NCI-H1436 treated with DMSO at 0.1 percent for 48 hours (cell line): ENCODE data around the gene COMMD1.
"Not testable (repeated sequence)": the region's sequence is repeated elsewhere in the genome, so short reads cannot be mapped to it uniquely, and the experiment has no call there.

ENCODE experiments used
- DNase-seq: peaks from one replicate; lab custom pipeline; 2025; lab: John Stamatoyannopoulos, UW

COMMD1 gene

DNA sequence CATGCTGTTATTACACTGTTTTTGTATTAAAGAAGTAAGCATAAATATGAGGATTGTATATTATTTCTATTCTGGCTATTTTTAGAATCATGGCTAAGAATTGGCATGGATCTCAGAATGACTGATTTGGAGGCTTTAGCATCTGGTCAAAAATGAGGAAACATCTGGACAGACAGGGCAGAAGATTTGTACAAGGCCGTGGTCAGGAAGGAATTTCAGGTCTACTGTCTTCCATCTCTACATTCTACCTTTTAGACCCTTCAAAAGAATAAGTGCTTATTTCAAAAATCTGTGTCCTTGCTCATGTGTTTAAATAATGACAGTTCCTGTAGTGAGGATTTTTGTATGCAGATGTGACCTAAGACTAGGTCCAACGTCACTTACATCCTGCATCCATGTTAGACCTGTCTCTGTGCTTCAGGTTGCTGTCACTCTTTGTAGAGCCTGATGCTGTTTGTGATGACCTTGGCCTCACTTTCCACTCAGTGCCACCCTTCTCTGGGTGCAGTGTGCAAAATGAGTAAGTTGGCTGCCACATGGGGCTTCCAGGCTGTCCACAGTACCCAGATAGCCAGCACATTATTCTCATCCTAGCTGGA lies 235.8 kb downstream of the COMMD1 start:
- no peak for DNase-seq

DNA sequence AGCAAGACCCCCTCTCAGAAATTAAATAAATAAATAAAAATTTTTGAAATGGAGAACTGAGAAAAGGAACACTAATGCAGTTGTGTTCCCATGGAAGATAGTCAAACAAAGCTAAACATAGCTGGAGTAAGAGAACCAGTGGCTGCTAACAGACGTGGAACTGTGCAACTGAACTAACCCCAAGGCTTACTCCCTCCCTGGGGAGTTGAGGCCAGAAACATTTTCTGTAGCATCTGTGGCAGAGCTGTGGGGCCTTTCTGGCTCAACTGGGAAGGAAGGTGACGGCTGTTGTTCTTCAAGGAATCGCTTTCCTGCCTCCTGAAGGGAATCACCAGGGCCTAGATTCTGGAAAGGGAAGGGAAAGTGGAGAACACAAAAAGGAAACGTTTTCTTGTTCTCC lies 236.6 kb downstream of the COMMD1 start:
- DNase-seq = no peak

DNA sequence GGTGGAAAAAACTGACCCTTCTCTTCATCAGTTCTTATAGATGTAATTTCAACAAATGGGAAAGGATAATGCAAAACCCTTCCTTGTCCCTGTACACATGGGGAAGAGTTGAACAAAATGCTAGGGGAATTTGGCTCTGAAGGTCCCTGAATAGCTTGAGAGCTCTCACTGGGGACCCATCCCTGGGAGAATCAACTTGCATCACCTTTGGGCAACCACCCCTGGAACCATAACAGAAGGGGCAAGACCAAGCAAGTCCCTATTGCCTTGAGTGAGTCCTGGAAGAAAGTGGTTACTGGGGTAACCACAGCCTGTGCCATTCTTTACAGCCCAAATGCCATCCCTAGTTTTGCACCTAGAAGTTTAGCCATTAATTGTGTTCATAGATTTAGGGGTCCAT lies 238.2 kb downstream of the COMMD1 start:
- no peak for DNase-seq

DNA sequence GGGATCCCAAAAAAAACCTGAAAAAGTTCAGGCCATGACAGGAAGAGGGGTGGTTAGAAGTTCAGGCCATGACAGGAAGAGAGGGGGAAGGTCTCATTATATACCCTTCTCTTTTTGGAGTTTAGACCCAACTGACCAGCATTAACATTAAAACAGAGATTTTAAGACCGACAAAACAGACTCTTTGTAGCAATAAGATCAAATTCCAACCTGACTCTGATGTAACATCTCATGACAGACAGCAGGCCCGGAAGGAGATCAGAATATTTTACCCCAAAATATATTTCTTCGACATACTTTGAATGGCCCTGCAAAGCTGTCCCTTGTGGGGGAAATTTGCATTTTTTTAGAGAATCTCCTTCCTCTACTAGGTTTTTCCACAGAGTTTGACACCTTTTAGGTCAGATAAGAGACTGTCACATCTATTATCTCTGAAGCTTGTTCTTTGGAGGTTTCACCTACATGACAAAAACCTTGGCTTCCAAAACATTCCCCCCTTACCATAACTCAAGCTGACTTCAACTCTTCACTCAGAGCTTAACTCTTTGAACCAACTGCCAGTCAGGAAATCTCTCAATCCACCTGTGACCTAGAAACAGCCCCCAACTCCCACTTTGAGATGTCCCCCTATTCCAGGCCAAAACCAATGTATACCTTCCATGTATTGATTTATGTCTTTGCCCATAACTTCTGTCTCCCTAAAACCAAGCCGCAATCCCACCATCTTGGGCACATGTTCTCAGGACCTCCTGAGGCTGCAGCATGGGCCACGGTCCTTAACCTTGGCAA lies 239.4 kb downstream of the COMMD1 start:
- no peak for DNase-seq

DNA sequence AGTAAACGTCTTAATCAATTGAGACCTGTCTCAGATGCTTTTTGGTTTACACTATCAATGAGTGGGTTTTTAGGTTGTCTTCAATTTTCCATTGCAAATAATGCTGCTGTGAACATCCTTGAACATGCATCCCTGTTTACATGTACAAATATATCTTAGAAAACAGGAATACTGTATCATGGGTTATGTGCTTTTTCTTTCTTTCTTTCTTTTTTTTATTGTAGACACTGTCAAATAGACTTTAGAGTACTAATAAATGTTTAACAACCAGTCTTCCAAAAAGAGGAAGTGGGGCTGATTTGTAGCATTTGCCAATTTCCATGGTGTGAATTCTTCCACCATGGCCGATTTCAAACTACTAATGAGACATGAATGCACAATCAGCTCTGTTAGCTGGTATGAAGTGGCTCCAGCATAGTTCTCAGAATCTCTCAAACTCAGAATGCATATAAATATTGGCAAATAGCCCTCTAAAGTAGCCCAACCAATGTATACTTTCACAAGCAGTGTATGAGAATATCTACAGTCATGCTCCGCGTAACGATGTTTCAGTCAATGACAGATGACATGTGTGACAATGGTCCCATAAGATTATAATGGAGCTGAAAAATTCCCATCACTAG lies 240.1 kb downstream of the COMMD1 start:
- DNase-seq = no peak

DNA sequence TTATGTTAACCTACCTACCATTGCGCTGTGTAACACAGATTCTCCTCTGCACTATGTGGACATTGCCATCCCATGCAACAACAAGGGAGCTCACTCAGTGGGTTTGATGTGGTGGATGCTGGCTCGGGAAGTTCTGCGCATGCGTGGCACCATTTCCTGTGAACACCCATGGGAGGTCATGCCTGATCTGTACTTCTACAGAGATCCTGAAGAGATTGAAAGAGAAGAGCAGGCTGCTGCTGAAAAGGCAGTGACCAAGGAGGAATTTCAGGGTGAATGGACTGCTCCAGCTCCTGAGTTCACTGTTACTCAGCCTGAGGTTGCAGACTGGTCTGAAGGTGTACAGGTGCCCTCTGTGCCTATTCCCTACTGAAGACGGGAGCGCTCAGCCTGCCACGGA lies 241.3 kb downstream of the COMMD1 start:
- not testable (repeated sequence) for DNase-seq

DNA sequence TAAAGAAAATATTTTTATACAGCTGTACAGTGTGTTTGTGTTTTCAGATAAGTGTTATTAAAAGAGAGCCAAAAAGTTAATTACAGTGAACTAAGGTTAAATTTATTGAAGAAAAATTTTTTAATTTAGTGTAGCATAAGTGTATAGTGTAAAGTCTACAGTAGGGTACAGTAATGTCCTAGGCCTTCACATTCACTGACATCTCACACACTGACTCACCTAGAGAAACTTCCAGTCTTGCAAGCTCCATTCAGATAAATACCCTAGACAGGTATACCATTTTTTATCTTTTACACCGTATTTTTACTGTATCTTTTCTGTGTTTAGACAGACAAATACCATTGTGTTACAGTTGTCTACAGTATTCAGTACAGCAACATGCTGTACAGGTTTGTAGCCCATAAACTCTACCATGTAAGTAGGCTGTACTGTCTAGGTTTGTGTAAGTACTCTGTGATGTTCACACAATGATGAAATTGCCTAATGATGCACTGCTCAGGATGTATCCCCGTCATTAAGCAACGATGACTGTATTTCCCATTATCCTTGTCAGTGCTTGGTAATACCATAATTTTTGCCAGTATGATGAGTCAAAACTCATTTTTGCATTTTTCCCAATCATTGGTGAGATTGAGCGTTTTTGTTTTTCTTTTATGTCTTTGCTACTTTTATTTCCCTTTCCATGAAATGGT lies 242.3 kb downstream of the COMMD1 start:
- DNase-seq = no peak

DNA sequence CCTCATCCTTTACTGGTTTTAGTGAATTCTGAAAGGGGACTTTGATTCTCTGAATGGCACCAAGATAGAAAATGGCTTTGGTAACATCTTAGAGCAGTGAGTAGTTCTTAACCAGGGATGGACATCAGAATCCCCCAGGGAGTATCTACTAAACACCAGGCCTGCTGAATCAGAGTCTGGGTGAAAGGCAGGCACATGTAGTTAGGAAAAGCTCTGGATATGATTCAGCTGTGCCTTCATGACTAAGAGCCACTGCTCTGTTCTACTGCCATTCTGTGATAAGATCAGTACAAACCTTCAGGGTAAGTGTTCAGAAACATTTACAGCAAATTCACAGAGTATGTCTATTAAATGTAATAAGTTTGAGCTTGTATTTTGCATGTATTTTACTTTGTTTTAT lies 244.2 kb downstream of the COMMD1 start:
- no peak for DNase-seq

DNA sequence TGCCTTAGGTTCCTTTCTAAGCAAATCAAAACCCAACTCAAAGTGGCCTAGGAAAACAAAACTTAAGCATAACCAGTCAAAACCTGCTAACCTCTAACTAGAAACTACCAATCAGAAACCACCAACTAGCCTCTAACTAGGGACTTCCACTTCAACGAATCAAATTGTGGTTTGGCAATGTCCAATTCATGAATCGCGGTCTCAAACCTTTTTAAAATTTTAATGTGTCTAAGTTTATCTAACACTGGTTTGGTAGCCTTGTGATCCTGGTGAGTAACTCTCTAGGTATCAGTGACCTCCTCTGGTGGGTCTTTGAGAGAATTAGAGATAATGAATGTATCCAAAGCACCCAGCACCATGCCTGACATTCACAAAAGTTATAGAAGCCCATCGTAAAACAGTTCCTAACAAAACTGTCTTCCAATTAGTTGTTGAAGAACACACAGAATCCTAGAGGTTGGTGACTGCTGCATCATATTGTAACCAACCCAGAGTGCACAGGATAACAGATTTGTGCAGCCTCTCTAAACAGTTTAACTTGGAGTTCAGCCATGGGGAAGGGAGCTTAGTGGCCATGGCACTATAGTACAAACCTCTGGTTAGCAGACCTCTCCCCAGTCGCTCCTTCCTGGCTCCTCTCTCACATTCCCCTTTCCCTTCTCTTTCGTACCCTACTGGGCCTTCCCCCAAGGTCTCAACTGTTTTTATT lies 245.3 kb downstream of the COMMD1 start:
- DNase-seq = no peak

DNA sequence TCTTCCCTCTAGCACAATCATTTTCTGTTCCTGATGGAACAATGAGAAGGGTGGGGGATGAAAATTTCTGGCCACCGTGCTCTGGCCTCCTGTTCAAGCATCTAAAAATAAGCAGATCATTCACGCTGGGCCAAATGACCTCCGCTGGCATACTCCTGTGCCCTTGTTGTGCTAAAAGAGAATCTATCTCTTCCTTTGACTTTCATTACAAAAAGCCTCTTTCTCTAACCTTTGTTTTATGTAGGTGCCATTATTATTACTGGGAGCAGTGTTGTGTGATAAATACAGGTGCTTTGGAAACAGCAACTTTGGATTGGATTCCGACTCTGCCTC lies 245.8 kb downstream of the COMMD1 start:
- DNase-seq = no peak

DNA sequence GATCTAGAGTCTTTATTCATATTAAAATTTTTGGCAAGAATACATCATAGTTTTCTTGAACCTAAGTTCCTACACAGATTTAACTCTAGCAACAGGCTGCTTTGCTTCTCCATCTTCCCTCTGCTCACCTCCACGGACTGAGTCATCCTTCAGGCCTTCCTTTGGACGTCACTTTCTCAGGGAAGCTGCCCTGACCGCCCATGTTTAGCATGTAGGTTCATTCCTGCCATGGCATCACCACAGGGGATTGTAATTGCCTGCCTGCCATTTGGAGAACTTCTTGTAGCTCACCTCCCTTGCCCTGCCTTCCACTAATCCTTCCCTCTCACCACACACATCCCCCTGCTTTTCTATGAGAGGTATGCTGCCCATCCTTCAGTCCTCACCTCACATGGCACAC lies 246.5 kb downstream of the COMMD1 start:
- DNase-seq = no peak

DNA sequence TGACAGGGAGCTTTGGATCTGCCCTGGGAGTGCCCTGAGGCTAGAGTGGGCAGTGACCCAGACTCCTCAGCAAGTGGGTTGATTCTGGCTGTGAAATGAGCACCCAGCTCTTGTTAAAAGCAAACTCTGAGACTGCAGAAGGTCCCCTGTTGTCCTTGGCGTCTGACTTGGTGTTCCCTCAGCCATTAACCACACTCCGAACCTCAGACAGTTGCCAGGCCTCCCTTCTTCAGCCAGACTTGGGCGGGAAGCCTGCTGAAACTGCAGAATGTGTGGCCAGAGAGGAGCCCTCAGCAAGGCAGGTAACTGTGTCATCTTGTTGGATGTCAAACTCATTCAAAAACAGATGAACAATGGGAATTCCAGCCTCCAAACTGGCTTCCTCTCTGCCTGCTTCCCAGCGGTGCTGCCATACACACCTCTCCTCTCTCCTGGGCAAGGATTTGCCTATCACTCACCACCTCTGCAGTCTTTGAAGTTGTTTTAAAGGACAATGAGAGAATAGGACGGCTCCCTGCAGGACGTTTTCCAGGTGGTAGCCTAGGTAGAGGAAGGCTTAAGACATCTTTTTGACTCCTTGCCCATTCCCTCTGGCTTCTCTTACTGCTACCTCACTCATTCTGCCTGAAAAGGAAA lies 251.5 kb downstream of the COMMD1 start:
- DNase-seq = no peak

DNA sequence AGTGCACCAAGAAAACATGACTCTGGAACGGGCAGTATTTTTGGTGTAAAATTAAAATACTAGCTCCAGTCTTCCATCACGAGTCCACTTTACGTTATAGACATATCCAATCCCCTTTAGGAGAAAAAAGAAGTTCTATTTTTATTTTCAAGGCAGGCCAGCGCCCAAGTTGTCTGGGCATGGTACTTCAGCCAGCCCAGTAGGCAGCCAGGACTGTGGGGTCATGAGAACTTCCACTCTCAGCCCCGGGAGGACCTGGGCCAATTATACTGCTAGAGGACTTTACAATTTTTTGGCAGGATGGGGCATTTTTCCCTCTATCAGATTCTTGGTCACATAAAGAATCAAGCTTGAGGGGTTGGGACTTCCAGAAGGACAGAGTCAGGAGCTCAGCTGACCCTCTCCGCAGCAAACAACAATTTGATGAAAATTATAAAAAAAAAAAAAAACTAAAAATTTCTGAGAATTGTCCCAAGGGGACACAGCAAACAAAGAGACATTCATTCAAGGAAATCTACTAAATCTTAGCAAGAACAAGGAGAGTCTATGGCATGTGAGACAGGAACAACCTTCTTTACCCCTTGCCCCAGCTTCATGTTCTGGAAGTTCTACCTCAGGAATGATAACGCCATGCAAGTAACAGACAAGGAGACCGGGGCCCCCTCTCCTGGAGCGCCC lies 253.1 kb downstream of the COMMD1 start:
- DNase-seq = no peak

DNA sequence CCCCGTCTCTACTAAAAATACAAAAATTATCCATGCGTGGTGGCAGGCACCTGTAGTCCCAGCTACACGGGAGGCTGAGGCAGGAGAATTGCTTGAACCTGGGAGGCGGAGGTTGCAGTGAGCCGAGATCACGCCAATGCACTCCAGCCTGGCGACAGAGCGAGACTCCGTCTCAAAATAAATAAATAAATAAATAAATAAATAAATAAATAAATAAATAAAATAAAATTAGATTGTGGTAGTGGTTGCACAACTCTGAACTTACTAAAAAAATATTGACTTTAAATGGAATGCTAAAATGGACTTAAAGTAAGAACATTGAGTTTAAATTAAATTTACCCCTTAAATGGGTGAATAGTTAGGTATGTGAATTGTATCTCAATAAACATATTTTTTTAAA lies 255.2 kb downstream of the COMMD1 start:
- DNase-seq = not testable (repeated sequence)

DNA sequence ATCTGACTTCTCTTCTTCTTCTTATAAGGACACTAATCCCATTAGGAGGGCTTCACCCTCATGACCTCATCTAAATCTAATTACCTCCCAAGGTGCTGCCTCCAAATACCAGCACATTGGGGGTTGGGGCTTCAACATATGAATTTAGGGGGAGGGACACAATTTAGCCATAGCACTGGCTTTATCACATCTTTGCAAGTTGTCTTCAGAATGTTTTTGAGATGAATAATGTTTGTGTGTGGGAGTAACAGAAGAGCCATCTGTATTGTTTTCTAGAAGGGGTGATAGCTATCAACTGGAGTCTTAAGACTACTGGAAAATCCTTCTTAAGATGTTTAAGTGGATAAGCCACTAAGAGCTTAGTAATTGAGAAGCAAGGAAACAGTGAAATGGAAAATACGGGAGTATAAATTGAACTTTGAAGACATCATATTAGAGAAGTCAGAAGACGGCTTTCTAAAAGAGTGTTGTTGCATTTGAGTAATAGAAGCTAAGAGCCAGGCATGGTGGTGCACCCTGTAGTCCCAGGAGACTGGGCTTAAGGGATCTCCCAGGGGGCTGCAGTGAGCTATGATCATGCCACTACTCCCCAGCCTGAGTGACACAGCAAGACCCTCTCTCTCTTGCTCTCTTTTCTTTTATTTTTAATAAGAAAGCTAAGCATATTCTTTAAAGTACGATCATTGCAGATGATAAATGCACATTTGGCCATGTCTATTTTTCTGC lies 257.8 kb downstream of the COMMD1 start:
- no peak for DNase-seq

DNA sequence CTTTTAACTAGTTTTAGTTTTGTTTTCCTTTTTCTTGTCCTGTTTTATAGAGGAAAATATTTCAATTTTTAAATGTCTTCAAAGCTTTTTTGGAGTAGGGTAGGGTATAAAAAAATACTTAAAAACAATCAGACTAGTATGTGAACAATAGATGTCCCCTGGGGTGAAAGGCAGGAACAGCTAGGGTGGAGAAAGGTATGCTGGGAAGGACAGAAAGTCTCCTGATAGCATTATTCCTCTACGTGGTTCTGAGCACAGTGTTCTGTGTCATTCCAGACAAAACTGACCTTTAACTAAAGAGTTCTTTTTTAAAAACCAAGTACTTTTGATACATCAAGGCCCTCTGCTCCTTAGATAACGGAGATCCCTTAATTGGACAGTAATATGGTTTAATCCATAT lies 258.4 kb downstream of the COMMD1 start:
- DNase-seq = no peak

DNA sequence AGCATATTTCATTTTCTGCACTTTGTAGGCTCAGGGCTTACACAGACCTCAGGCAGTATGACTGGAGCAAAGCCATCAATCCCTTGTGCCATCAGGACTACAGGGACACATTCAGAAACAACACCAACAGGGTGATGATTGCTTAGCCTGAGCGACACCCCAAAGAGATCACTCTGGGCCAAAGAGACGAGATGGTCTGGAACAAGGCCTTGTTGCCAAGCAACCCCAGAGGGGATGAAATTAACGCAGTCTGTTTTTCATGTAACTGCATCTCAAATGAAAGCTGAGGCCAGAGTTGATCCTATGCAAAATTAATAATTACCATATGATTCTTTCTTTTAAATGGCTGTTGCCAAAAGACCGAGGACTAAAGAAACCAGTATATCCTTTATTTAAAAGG lies 270.3 kb downstream of the COMMD1 start:
- no peak for DNase-seq

DNA sequence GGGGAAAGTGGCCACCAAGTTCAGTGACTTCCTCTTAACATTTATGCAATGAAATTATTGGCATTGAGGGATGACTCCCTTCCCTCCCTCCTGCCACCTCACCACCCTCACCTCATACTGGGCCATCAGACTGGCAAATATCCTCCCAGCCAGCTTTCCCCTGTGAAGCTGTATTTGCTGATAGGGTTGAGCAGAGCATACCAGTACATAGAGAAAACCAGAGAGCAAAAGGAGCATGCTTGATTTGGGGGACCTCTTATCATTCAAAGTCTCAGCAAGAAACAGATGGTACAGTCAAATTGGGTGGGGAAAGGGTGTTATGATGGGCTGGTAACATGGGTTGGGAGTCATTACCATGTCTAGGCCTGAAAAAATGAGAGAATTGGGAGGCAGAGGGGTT lies 271.3 kb downstream of the COMMD1 start:
- no peak for DNase-seq

DNA sequence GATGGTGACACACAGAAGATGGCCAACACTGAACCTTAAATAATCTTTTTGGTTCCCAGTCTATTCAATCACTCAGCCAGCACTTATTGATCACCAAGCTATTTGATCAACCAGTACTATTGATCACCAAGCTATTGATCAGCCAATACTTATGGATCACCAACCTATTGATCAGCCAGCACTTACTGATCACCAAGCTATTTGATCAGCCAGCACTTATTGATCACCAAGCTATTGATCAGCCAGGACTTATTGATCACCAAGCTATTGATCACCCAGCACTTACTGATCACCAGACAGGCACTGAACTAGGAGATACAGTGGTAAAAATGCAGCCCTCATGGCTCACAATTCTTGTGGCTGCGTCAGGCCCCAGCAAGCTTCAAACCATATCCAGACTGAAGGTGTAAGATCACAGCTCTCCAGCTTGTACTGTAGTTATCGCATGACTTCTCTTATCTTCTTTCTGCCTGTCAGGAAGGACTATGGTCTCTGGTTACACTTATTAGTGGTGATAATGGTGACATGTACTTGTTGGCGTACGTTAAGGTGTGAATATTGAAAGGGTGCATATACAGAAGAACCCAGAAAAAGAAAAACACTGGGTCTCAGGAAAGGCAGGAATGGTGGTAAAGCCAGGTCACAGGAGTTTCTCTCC lies 272.0 kb downstream of the COMMD1 start:
- DNase-seq = no peak

DNA sequence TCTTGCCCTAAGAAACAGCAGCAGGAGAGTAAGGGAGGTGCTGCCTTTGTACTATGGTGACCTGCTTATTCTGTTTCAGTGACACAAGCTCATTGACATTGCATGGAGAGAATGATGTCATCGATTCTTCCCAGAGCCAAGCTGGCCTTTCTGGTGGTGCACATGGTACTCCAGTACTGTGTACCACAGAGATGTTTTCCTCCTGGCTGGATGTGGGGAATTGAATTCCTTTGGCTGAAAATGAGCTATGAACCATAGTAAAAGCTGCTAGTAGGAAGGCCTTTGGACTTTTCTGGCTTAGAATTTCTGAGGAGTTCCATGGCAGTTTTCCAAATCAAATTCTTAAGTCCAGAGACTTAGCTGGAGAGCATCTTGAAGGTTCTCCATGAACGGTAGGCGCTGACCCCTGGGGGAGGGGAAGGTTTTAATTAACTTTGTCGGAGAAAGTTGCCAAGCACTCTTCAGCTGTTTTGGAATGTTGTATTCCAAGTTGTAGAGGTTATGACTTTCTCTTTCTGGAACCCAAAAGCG lies 273.3 kb downstream of the COMMD1 start:
- no peak for DNase-seq
